Heart left ventricle (tissue), 16 donors: ENCODE measurements around the gene EDA2R. TPM values are rescaled to one million over a fixed set of nuclear protein-coding genes. Genes with fewer than 3 reads are reported as not detected.
A peak's percentile ranks its signal among the peaks of the same experiment; 100 is the strongest.

ENCODE experiments used
- ATAC-seq, 4 donors: fragments of 200-7000 bp; cut with Tn5 transposase; one replicate each; pipeline ENCODE4 v1.9.1; 2020 to 2022; ENCODE audit warnings: moderate library complexity in 4 of 4, mild to moderate bottlenecking in 3 of 4, moderate number of reproducible peaks in 1 of 4
- DNase-seq, 5 donors: peaks; one replicate each; pipeline ENCODE4 v3.0.0-alpha.2; 2020
- H3K27ac ChIP-seq, 12 donors: fragments of 200-600 bp; sonication (generic) in 4 of 12; one replicate each; pipeline versions ENCODE4 v1.5.0 to v1.8.0; 2016 to 2022; ENCODE audit warnings: mild to moderate bottlenecking in 2 of 12
- H3K27me3 ChIP-seq, 9 donors: fragments of 200-600 bp; sonication (generic) in 2 of 9; one replicate each; pipeline versions ENCODE4 v1.5.1 to v1.8.0; 2016 to 2022; ENCODE audit warnings: mild to moderate bottlenecking in 3 of 9
- H3K36me3 ChIP-seq, 9 donors: fragments of 200-600 bp; sonication (generic) in 2 of 9; one replicate each; pipeline versions ENCODE4 v1.5.0 to v1.8.0; 2018 to 2022; ENCODE audit warnings: mild to moderate bottlenecking in 2 of 9
- H3K4me1 ChIP-seq, 12 donors: fragments of 200-600 bp; sonication (generic) in 4 of 12; one replicate each; pipeline versions ENCODE4 v1.5.0 to v1.8.0; 2016 to 2022; ENCODE audit warnings: mild to moderate bottlenecking in 3 of 12
- H3K4me3 ChIP-seq, 12 donors: fragments of 200-600 bp; sonication (generic) in 4 of 12; one replicate each; pipeline versions ENCODE4 v1.5.0 to v1.8.0; 2017 to 2022; ENCODE audit warnings: mild to moderate bottlenecking in 9 of 12, moderate library complexity in 4 of 12
- H3K9me3 ChIP-seq, 12 donors: fragments of 200-600 bp; sonication (generic) in 4 of 12; one replicate each; pipeline versions ENCODE4 v1.5.0 to v1.8.0; 2016 to 2022; ENCODE audit warnings: mild to moderate bottlenecking in 1 of 12
- CTCF ChIP-seq, 12 donors: fragments of 200-600 bp; sonication (generic) in 4 of 12; IDR thresholded peaks; one replicate each; pipeline versions ENCODE4 v1.5.0 to v1.8.0; 2018 to 2022; ENCODE audit warnings: antibody characterized with exemption in 12 of 12, mild to moderate bottlenecking in 5 of 12
- POLR2A ChIP-seq, 2 donors: fragments of 450-650 bp; IDR thresholded peaks; one replicate each; pipeline ENCODE4 v1.6.1; 2017; ENCODE audit warnings: antibody characterized with exemption in 2 of 2, mild to moderate bottlenecking in 2 of 2, moderate library complexity in 2 of 2
- WGBS, 4 donors: extraction: QIAGEN DNeasy Blood & Tissue Kit in 2 of 4; methylation state at CpG; one replicate each; pipeline versions ENCODE4 v1.1.5 to v1.1.7; 2013 to 2018; 5-methylcytosine and 5-hydroxymethylcytosine counted together
- intact Hi-C, 10 donors: fragments of 100-400 bp; cut with DNase I; formaldehyde crosslinking; loops; one replicate each; pipeline versions ENCODE4 v1.11.1 to v1.14.2; 2022
- polyA plus RNA-seq, 2 donors: library from polyadenylated mRNA; stranded (reverse); fragments of 200-250 nt; gene quantifications; one replicate each; pipeline ENCODE4 v1.2.3, GENCODE V29; 2013
- total RNA-seq, 9 donors: library from RNA; depleted of rRNA in 2 of 9; stranded (reverse); fragments of >200 nt in 2 of 9; fragmentation: NEBNext Ultra II Directional in 3 of 9; extraction: Animal tissue kit (Norgen Biotek cat#: 25700) in 3 of 9; gene quantifications; one replicate each; pipeline versions ENCODE4 v1.1.0 to v1.2.4, GENCODE V29; 2016 to 2023
- donor health status: ischemic (EF 13 %, LVEDD 7.1; RV severe dilation, severe dysfunction).
- donor health status: healthy with polysubstance abuse.
- donor health status: DM: no; HTN: yes; CAD: no.
- donor health status: DM: no; HTN: no; CAD: no.
- donor health status: ischemic (EF 25% LVEDD 6.9; RV normal size, moderate dysfunction).
- donor health status: ischemic (EF 25% LVEDD 5.7; RV mildly dilated, moderate dysfunction).
- donor health status: healthy.
- donor health status: DM: yes; HTN: yes; CAD: no.
- donor health status: ischemic (EF 35%, LVEDD 5.7; RV mildly dilated, moderate dysfunction).
- donor health status: nonischemic (EF 11% LVEDD 7.7; RV severe dilation, severe dysfunction).
- donor health status: DM: yes; HTN: yes; CAD: no.
- donor health status: PGD.
- donor health status: ischemic (EF 29% LVEDD 5.4; RV normal size, mild dysfunction).
- donor health status: nonischemic (EF 23%, LVEDD 6.1; RV moderate dilation, normal function).

The EDA2R gene
- total and polyA plus RNA-seq, 11 donors: 0.14 to 4.6 (median 1.1) TPM

- Histone ChIP-seq H3K27ac (peak overlapping the region in 1 of 12 donors; percentile 13), H3K27me3 (no peaks in the 10 kb centered on the region), H3K4me1 (no peaks in the 10 kb centered on the region), H3K9me3 (no peaks in the 10 kb centered on the region), H3K4me3 (no peak overlapping the region), H3K36me3 (no peaks in the 10 kb centered on the region)
- intact Hi-C loops: no loop called here
- DNase-seq: no peak
- no peak for ATAC-seq
- TF ChIP-seq CTCF (IDR thresholded peaks at IDR 0.05): no peak
- TF ChIP-seq POLR2A (IDR thresholded peaks at IDR 0.05): no peak
- WGBS, 4 donors: 44 to 53% (median 48%) methylated on average over 5 of the region's 5 CpGs
These were observed 38.6 kb upstream of the EDA2R start for GRCh38 chrX:66677430-66677829.

DNA sequence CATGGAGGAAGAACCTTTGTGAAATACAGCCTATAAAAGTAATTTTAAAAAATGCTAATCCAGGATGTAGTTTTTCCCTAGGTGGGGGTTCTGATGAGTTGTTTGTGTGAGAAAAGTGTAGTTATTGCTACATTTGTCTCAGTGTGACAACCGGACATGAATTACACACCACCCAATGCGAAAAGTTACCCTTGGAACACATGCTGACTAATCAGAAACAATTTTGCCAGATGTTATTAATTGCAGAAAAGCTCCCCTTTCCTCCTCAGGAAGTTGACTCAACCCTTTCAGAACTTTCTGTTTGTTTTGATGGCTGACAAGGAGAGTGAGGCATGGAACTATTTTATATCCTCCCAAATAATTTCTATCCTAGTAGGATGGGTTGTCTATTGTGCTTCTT is 38.1 kb upstream of the EDA2R start:
- TF ChIP-seq POLR2A (IDR thresholded peaks at IDR 0.05): no peak
- TF ChIP-seq CTCF (IDR thresholded peaks at IDR 0.05): no peak
- Histone ChIP-seq H3K9me3 (peaks cover 0 to under 1% (median 0%) of the 10 kb centered on the region in 12 donors), H3K36me3 (no peaks in the 10 kb centered on the region), H3K27ac (peak overlapping the region in 1 of 12 donors; percentile 13), H3K27me3 (no peaks in the 10 kb centered on the region), H3K4me1 (no peaks in the 10 kb centered on the region), H3K4me3 (no peak overlapping the region)
- peak in 1 of 4 donors; percentile 56 for ATAC-seq
- WGBS, 4 donors: 43 to 56% (median 50%) methylated on average over 2 of the region's 2 CpGs
- intact Hi-C loops: no loop called here
- DNase-seq: no peak

GRCh38 chrX:66676413-66676812 is 37.5 kb upstream of the EDA2R start:
- WGBS, 4 donors: 45 to 77% (median 56%) methylated on average over 1 of the region's 1 CpG
- Histone ChIP-seq H3K4me3 (no peak overlapping the region), H3K27ac (no peak overlapping the region), H3K9me3 (peaks cover 0 to 4% (median 0%) of the 10 kb centered on the region in 12 donors), H3K4me1 (no peaks in the 10 kb centered on the region), H3K27me3 (no peaks in the 10 kb centered on the region), H3K36me3 (no peaks in the 10 kb centered on the region)
- DNase-seq (no peak), ATAC-seq (no peak)
- intact Hi-C loops: no loop called here
- TF ChIP-seq CTCF (IDR thresholded peaks at IDR 0.05) (no peak), POLR2A (IDR thresholded peaks at IDR 0.05) (no peak)

- H3K4me1 ChIP-seq: no peaks in the 10 kb centered on the region
- no peaks in the 10 kb centered on the region for H3K36me3 ChIP-seq
- peaks cover 0 to 4% (median 0%) of the 10 kb centered on the region in 12 donors for H3K9me3 ChIP-seq
- ATAC-seq (no peak), DNase-seq (no peak)
- no peak overlapping the region for H3K27ac ChIP-seq
- H3K4me3 ChIP-seq: no peak overlapping the region
- whole genome bisulfite sequencing, 4 donors: 17 to 38% (median 29%) methylated on average over 1 of the region's 1 CpG
- TF ChIP-seq POLR2A (IDR thresholded peaks at IDR 0.05) (no peak), CTCF (IDR thresholded peaks at IDR 0.05) (no peak)
- H3K27me3 ChIP-seq: no peaks in the 10 kb centered on the region
- intact Hi-C loops: no loop called here
These were observed 36.7 kb upstream of the EDA2R start for GRCh38 chrX:66675541-66675940.
